Endothelial cell of umbilical vein (primary cell): ENCODE results near the gene DHRS1.

Source experiments
- CTCF ChIP-seq, 2 donors: IDR thresholded peaks; 1 replicate in 1 of 2; 2 replicates in 1 of 2; pipeline ENCODE4 v1.5.1; 2011; ENCODE audit warnings: low read length in 2 of 2, mild to moderate bottlenecking in 2 of 2, moderate library complexity in 2 of 2, control low read depth in 1 of 2, inconsistent platforms in 1 of 2, low read depth in 1 of 2; ENCODE audit not compliant: insufficient read depth in 1 of 2; ENCODE audit errors: extremely low read depth in 1 of 2
- EZH2 ChIP-seq: IDR thresholded peaks from 2 replicates; pipeline ENCODE4 v1.6.1; 2012; ENCODE audit warnings: borderline replicate concordance, low read depth, mild to moderate bottlenecking, moderate library complexity, low read length, inconsistent platforms; ENCODE audit not compliant: severe bottlenecking

- no peak for TF ChIP-seq EZH2
- TF ChIP-seq CTCF (IDR thresholded peaks at IDR 0.05; ENCODE audit: extremely low read depth in 1 of 2, insufficient read depth in 1 of 2, low read depth in 1 of 2, low read length in 2 of 2): peak; percentile 86 to 89
Observed at GRCh38 chr14:24307575-24308341, 8.2 kb upstream of the DHRS1 start, which contains the start of gene CIDEB.
